Measurements from ENCODE around the gene MIB2.
A peak's percentile ranks its signal among the peaks of the same experiment; 100 is the strongest.
"Not testable (repeated sequence)": the region's sequence is repeated elsewhere in the genome, so short reads cannot be mapped to it uniquely, and the experiment has no call there.

The MIB2 gene

GRCh38 chr1:1664941-1665814 is 49.9 kb downstream of the MIB2 start:
- peaks cover 0 to 20% (median 0%) of the 10 kb centered on the region in 11 experiments; a peak in 2 of 22 replicates for H4K20me1 ChIP-seq
- no peak overlapping the region for H3K4me2 ChIP-seq
- peaks cover 0 to 13% (median 0%) of the 10 kb centered on the region in 10 experiments; a peak in 4 of 20 replicates for H3K4me1 ChIP-seq
- no peak overlapping the region for H3K27ac ChIP-seq
- H3K27me3 ChIP-seq = no peaks in the 10 kb centered on the region
- no peak for TF ChIP-seq Cebpa-rat (IDR thresholded peaks at IDR 0.05)
- no peaks in the 10 kb centered on the region for H3K9me3 ChIP-seq (replicated peaks in 1 of 11)
- H3K9ac ChIP-seq = peak overlapping the region in 1 of 11 experiments; percentile 13; a peak in 2 of 22 replicates
- peaks cover 36 to 52% (median 44%) of the 10 kb centered on the region in 11 experiments for H3K36me3 ChIP-seq
- H3K4me3 ChIP-seq = no peak overlapping the region

GRCh38 chr1:1665815-1666251 is 50.5 kb downstream of the MIB2 start:
- peaks cover 0 to 20% (median 0%) of the 10 kb centered on the region in 11 experiments; a peak in 2 of 22 replicates for H4K20me1 ChIP-seq
- peaks cover 40 to 58% (median 48%) of the 10 kb centered on the region in 11 experiments for H3K36me3 ChIP-seq
- no peak for TF ChIP-seq Cebpa-rat (IDR thresholded peaks at IDR 0.05)
- no peak overlapping the region for H3K4me2 ChIP-seq
- no peaks in the 10 kb centered on the region for H3K27me3 ChIP-seq
- peaks cover 0 to 19% (median 0%) of the 10 kb centered on the region in 10 experiments; a peak in 3 of 20 replicates for H3K4me1 ChIP-seq
- no peak overlapping the region for H3K9ac ChIP-seq
- no peak overlapping the region for H3K4me3 ChIP-seq
- H3K9me3 ChIP-seq (replicated peaks in 1 of 11) = no peaks in the 10 kb centered on the region
- no peak overlapping the region for H3K27ac ChIP-seq

GRCh38 chr1:1666526-1666925 is 51.2 kb downstream of the MIB2 start:
- Histone ChIP-seq H3K9me3 (replicated peaks in 1 of 11) (no peaks in the 10 kb centered on the region), H3K4me1 (peaks cover 0 to 19% (median 0%) of the 10 kb centered on the region in 10 experiments; a peak in 3 of 20 replicates), H3K27me3 (no peaks in the 10 kb centered on the region), H3K27ac (no peak overlapping the region), H3K9ac (no peak overlapping the region), H3K4me2 (no peak overlapping the region), H3K36me3 (peaks cover 47 to 65% (median 55%) of the 10 kb centered on the region in 11 experiments), H4K20me1 (peaks cover 0 to 20% (median 0%) of the 10 kb centered on the region in 11 experiments; a peak in 3 of 22 replicates), H3K4me3 (no peak overlapping the region)
- TF ChIP-seq Cebpa-rat (IDR thresholded peaks at IDR 0.05) = no peak

- peaks cover 0 to 34% (median 12%) of the 10 kb centered on the region in 10 experiments; a peak in 15 of 20 replicates for H3K4me1 ChIP-seq
- H3K27ac ChIP-seq = peak overlapping the region in 2 of 11 experiments; percentile 53 to 57; a peak in 6 of 22 replicates
- peaks cover 0 to 20% (median 0%) of the 10 kb centered on the region in 11 experiments; a peak in 6 of 22 replicates for H4K20me1 ChIP-seq
- H3K9ac ChIP-seq = peak overlapping the region in 4 of 11 experiments; percentile 1 to 31 (median 24); a peak in 4 of 22 replicates
- peaks cover 59 to 84% (median 71%) of the 10 kb centered on the region in 11 experiments for H3K36me3 ChIP-seq
- no peak overlapping the region for H3K4me3 ChIP-seq
- no peaks in the 10 kb centered on the region for H3K9me3 ChIP-seq (replicated peaks in 1 of 11)
- peak overlapping the region in 2 of 11 experiments; percentile 2 to 4; a peak in 2 of 22 replicates for H3K4me2 ChIP-seq
- no peak for TF ChIP-seq Cebpa-rat (IDR thresholded peaks at IDR 0.05)
- no peaks in the 10 kb centered on the region for H3K27me3 ChIP-seq
These were observed 54.5 kb downstream of the MIB2 start for GRCh38 chr1:1669468-1670440.

GRCh38 chr1:1670866-1671265 is 55.6 kb downstream of the MIB2 start:
- Histone ChIP-seq H3K36me3 (peaks cover 48 to 73% (median 60%) of the 10 kb centered on the region in 11 experiments), H3K9me3 (replicated peaks in 1 of 11) (no peaks in the 10 kb centered on the region), H3K9ac (peak overlapping the region in 1 of 11 experiments; percentile 16; a peak in 2 of 22 replicates), H3K4me3 (no peak overlapping the region), H3K4me2 (no peak overlapping the region), H4K20me1 (peaks cover 0 to 15% (median 0%) of the 10 kb centered on the region in 11 experiments; a peak in 6 of 22 replicates), H3K27me3 (no peaks in the 10 kb centered on the region), H3K27ac (peak overlapping the region in 1 of 11 experiments; percentile 53; a peak in 1 of 22 replicates), H3K4me1 (peaks cover 0 to 37% (median 15%) of the 10 kb centered on the region in 10 experiments; a peak in 15 of 20 replicates)
- TF ChIP-seq Cebpa-rat (IDR thresholded peaks at IDR 0.05) = no peak

- no peaks in the 10 kb centered on the region for H3K9me3 ChIP-seq (replicated peaks in 1 of 11)
- H3K27me3 ChIP-seq = no peaks in the 10 kb centered on the region
- peaks cover 41 to 66% (median 53%) of the 10 kb centered on the region in 11 experiments for H3K36me3 ChIP-seq
- H3K4me2 ChIP-seq = no peak overlapping the region
- no peak overlapping the region for H3K27ac ChIP-seq
- peaks cover 0 to 15% (median 0%) of the 10 kb centered on the region in 11 experiments; a peak in 6 of 22 replicates for H4K20me1 ChIP-seq
- H3K9ac ChIP-seq = no peak overlapping the region; a peak in 1 of 22 replicates
- TF ChIP-seq Cebpa-rat (IDR thresholded peaks at IDR 0.05) = no peak
- H3K4me1 ChIP-seq = peaks cover 0 to 37% (median 15%) of the 10 kb centered on the region in 10 experiments; a peak in 15 of 20 replicates
- no peak overlapping the region for H3K4me3 ChIP-seq
These were observed 56.2 kb downstream of the MIB2 start for GRCh38 chr1:1671365-1672119.

- Histone ChIP-seq H3K36me3 (peaks cover 37 to 60% (median 51%) of the 10 kb centered on the region in 11 experiments), H3K4me2 (no peak overlapping the region), H3K4me1 (peaks cover 0 to 38% (median 19%) of the 10 kb centered on the region in 10 experiments; a peak in 18 of 20 replicates), H3K27me3 (no peaks in the 10 kb centered on the region), H4K20me1 (peaks cover 0 to 17% (median 3%) of the 10 kb centered on the region in 11 experiments; a peak in 11 of 22 replicates), H3K4me3 (no peak overlapping the region), H3K9me3 (replicated peaks in 1 of 11) (no peaks in the 10 kb centered on the region), H3K9ac (no peak overlapping the region), H3K27ac (no peak overlapping the region)
- TF ChIP-seq Cebpa-rat (IDR thresholded peaks at IDR 0.05) = no peak
These were observed 57.1 kb downstream of the MIB2 start for GRCh38 chr1:1672181-1672965.

GRCh38 chr1:1674806-1675205 is 59.5 kb downstream of the MIB2 start:
- not testable (repeated sequence) for H3K4me3 ChIP-seq; H3K9me3 ChIP-seq (replicated peaks in 1 of 11); H3K9ac ChIP-seq; H3K27ac ChIP-seq; H3K27me3 ChIP-seq
- peaks cover 20 to 52% (median 40%) of the 10 kb centered on the region in 10 experiments for H3K4me1 ChIP-seq
- H4K20me1 ChIP-seq = peaks cover 21 to 42% (median 26%) of the 10 kb centered on the region in 11 experiments
- peak overlapping the region in 4 of 11 experiments; percentile 20 to 36 (median 29); a peak in 2 of 22 replicates for H3K4me2 ChIP-seq
- H3K36me3 ChIP-seq = peaks cover 26 to 38% (median 31%) of the 10 kb centered on the region in 11 experiments

GRCh38 chr1:1675218-1675617 is 59.9 kb downstream of the MIB2 start:
- not testable (repeated sequence) for H3K4me3 ChIP-seq; H3K27me3 ChIP-seq; H3K9ac ChIP-seq; H3K9me3 ChIP-seq (replicated peaks in 1 of 11); H3K27ac ChIP-seq
- H4K20me1 ChIP-seq = peaks cover 25 to 46% (median 29%) of the 10 kb centered on the region in 11 experiments
- H3K36me3 ChIP-seq = peaks cover 23 to 34% (median 27%) of the 10 kb centered on the region in 11 experiments
- H3K4me2 ChIP-seq = 0 out of 22 replicates have a peak overlapping the region, but pooled peaks of 1 of the 11 experiments have one; percentile 20
- H3K4me1 ChIP-seq = peaks cover 21 to 48% (median 42%) of the 10 kb centered on the region in 10 experiments

- peaks cover 30 to 56% (median 48%) of the 10 kb centered on the region in 10 experiments for H3K4me1 ChIP-seq
- H3K36me3 ChIP-seq = peaks cover 16 to 25% (median 21%) of the 10 kb centered on the region in 11 experiments
- H3K27me3 ChIP-seq; H3K9me3 ChIP-seq (replicated peaks in 1 of 11); H3K4me2 ChIP-seq; H3K27ac ChIP-seq; H3K9ac ChIP-seq; H3K4me3 ChIP-seq: not testable (repeated sequence)
- peaks cover 33 to 54% (median 38%) of the 10 kb centered on the region in 11 experiments for H4K20me1 ChIP-seq
These were observed 60.8 kb downstream of the MIB2 start for GRCh38 chr1:1676087-1676486.
